ENCODE data around the gene RNFT2. TPM values are rescaled to one million over a fixed set of nuclear protein-coding genes. Genes with fewer than 3 reads are reported as not detected.

The RNFT2 gene
- total RNA-seq, 3 donors from 2014 or later = under 0.01 to 1.9 (median 1.6) TPM

DNA sequence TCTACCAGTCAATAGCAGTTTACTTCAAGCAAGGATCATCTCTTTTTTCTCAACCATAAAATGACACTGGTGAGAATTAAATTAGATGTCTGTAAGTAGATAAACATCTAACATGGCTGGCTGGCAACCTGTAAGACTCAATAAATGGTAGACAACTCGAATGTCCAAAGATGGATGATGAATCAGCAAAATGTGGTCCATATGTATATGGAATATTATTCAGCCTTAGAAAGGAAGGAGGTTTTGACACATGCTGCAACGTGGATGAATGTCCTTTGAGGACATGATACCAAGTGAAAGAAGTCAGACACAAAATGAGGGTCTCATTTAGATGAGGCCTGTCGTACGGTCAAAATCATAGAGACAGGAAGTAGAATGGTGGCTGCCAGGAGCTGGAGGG lies 46.5 kb upstream of the RNFT2 start:
- H3K27ac ChIP-seq = no peak overlapping the region
- intact Hi-C loops (cut with DNase I; ENCODE audit: low total_unique reads) = no loop called here
- no peaks in the 10 kb centered on the region for H3K36me3 ChIP-seq
- no peak for DNase-seq (ENCODE audit: low spot score in 2 of 2)
- no peak overlapping the region for H3K4me3 ChIP-seq
- H3K9me3 ChIP-seq = no peaks in the 10 kb centered on the region
- no peaks in the 10 kb centered on the region for H3K27me3 ChIP-seq
- TF ChIP-seq, protein P1, sequence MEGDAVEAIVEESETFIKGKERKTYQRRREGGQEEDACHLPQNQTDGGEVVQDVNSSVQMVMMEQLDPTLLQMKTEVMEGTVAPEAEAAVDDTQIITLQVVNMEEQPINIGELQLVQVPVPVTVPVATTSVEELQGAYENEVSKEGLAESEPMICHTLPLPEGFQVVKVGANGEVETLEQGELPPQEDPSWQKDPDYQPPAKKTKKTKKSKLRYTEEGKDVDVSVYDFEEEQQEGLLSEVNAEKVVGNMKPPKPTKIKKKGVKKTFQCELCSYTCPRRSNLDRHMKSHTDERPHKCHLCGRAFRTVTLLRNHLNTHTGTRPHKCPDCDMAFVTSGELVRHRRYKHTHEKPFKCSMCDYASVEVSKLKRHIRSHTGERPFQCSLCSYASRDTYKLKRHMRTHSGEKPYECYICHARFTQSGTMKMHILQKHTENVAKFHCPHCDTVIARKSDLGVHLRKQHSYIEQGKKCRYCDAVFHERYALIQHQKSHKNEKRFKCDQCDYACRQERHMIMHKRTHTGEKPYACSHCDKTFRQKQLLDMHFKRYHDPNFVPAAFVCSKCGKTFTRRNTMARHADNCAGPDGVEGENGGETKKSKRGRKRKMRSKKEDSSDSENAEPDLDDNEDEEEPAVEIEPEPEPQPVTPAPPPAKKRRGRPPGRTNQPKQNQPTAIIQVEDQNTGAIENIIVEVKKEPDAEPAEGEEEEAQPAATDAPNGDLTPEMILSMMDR (IDR thresholded peaks at IDR 0.05) = no peak
- H3K4me1 ChIP-seq = no peaks in the 10 kb centered on the region

GRCh38 chr12:116692605-116693004 lies 45.5 kb upstream of the RNFT2 start:
- Histone ChIP-seq H3K27ac (no peak overlapping the region), H3K9me3 (no peaks in the 10 kb centered on the region), H3K27me3 (no peaks in the 10 kb centered on the region), H3K4me3 (no peak overlapping the region), H3K36me3 (no peaks in the 10 kb centered on the region), H3K4me1 (no peaks in the 10 kb centered on the region)
- TF ChIP-seq, protein P1 (IDR thresholded peaks at IDR 0.05) = no peak
- TF ChIP-seq POLR2AphosphoS5 (IDR thresholded peaks at IDR 0.05) (no peak), POLR2A (IDR thresholded peaks at IDR 0.05) (no peak)
- intact Hi-C loops (cut with DNase I; ENCODE audit: low total_unique reads) = no loop called here
- no peak for DNase-seq (ENCODE audit: low spot score in 2 of 2)

GRCh38 chr12:116693286-116694227 lies 44.6 kb upstream of the RNFT2 start:
- Histone ChIP-seq H3K4me3 (peak overlapping the region in 2 of 3 donors; percentile 39 to 58), H3K36me3 (no peaks in the 10 kb centered on the region), H3K27me3 (no peaks in the 10 kb centered on the region), H3K4me1 (no peaks in the 10 kb centered on the region), H3K27ac (no peak overlapping the region), H3K9me3 (no peaks in the 10 kb centered on the region)
- DNase-seq (ENCODE audit: low spot score in 2 of 2) = no peak
- TF ChIP-seq POLR2AphosphoS5 (IDR thresholded peaks at IDR 0.05) (no peak), POLR2A (IDR thresholded peaks at IDR 0.05) (no peak)
- TF ChIP-seq, protein P1 (IDR thresholded peaks at IDR 0.05) = no peak
- intact Hi-C loops (cut with DNase I; ENCODE audit: low total_unique reads) = no loop called here

DNA sequence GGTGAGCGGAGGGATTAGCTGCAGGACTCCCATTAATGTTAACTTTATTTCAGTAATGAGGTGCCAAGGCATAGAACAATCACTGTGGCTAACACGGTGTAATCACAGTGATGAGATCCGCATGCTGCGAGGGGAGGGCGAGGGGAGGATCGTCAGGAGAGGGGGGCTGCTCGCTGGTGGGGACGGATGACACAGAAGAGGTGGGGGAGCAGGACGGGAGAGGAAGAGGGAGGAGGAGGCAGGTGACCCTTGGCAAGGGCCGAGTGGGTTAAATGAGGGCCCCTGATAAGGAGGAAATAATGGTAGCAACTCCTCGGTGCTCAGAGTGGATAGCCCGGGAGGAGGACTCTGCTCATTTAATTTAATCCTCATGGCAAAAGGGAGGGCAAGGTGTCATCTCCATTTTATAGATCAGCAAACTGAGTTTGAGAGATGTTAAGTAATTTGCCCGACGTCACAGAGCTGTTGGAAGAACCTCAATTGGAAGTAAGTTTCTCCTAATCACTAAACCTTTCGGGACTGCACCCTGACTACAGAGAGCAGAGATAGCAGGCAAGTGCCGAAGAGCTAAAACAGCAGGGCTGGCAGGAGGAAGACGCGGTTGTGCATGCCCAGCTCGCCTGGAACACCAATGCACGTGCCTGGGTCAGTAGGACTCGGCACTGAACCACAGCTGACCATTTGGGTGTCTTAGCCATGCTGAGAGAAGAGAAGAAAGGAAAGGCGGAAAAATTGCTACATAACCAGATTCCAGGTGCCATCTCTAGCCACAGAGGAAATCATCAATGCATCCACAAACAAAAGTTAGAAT lies 43.3 kb upstream of the RNFT2 start:
- no peaks in the 10 kb centered on the region for H3K27me3 ChIP-seq
- intact Hi-C loops (cut with DNase I; ENCODE audit: low total_unique reads) = no loop called here
- no peaks in the 10 kb centered on the region for H3K9me3 ChIP-seq
- H3K4me3 ChIP-seq = no peak overlapping the region
- TF ChIP-seq POLR2AphosphoS5 (IDR thresholded peaks at IDR 0.05) (no peak), POLR2A (IDR thresholded peaks at IDR 0.05) (no peak)
- TF ChIP-seq, protein P1 (IDR thresholded peaks at IDR 0.05) = no peak
- no peak for DNase-seq (ENCODE audit: low spot score in 2 of 2)
- no peaks in the 10 kb centered on the region for H3K4me1 ChIP-seq
- no peaks in the 10 kb centered on the region for H3K36me3 ChIP-seq
- no peak overlapping the region for H3K27ac ChIP-seq

GRCh38 chr12:116695464-116695725 lies 42.7 kb upstream of the RNFT2 start:
- Histone ChIP-seq H3K4me3 (no peak overlapping the region), H3K4me1 (no peaks in the 10 kb centered on the region), H3K9me3 (no peaks in the 10 kb centered on the region), H3K27me3 (no peaks in the 10 kb centered on the region), H3K27ac (no peak overlapping the region), H3K36me3 (no peaks in the 10 kb centered on the region)
- intact Hi-C loops (cut with DNase I; ENCODE audit: low total_unique reads) = no loop called here
- DNase-seq (ENCODE audit: low spot score in 2 of 2) = no peak
- TF ChIP-seq POLR2A (IDR thresholded peaks at IDR 0.05) = no peak
- TF ChIP-seq, protein P1 (IDR thresholded peaks at IDR 0.05) = no peak
- no peak for TF ChIP-seq POLR2AphosphoS5 (IDR thresholded peaks at IDR 0.05)

Measured in breast epithelium (tissue), 4 donors.